Activated CD4-positive, alpha-beta T cell treated with anti-CD3 and anti-CD28 coated beads, Interleukin-2, amount 10 ng/mL, durations not matched to agents 7 days and 5 days (primary cell): Measurements from ENCODE around the gene ABR. TPM values are rescaled to one million over a fixed set of nuclear protein-coding genes. Genes with fewer than 3 reads are reported as not detected.
"Not testable (repeated sequence)": the region's sequence is repeated elsewhere in the genome, so short reads cannot be mapped to it uniquely, and the experiment has no call there.

Experiments used
- CTCF ChIA-PET: fragments of 350-600 bp; sonication (Branson Sonifier 250); formaldehyde crosslinking; loops from one replicate; lab custom pipeline; 2021; ENCODE audit warnings: antibody characterized with exemption; lab: Charles Lee
- POLR2A ChIA-PET: fragments of 350-600 bp; sonication (Branson Sonifier 250); formaldehyde crosslinking; loops from one replicate; lab custom pipeline; 2021; ENCODE audit warnings: antibody characterized with exemption; lab: Charles Lee
- DNase-seq: peaks from one replicate; pipeline ENCODE4 v3.0.0-alpha.2; 2020
- H3K27ac Mint-ChIP-seq: one replicate; pipeline ENCODE4 v1.8.0; 2021; ENCODE audit warnings: mild to moderate bottlenecking, moderate library complexity, mixed read lengths
- H3K27me3 Mint-ChIP-seq: one replicate; pipeline ENCODE4 v1.8.0; 2021; ENCODE audit warnings: mixed read lengths
- H3K36me3 Mint-ChIP-seq: one replicate; pipeline ENCODE4 v1.8.0; 2021; ENCODE audit warnings: low read depth, mixed read lengths
- H3K4me1 Mint-ChIP-seq: one replicate; pipeline ENCODE4 v1.8.0; 2021; ENCODE audit warnings: mixed read lengths
- H3K4me3 Mint-ChIP-seq: one replicate; pipeline ENCODE4 v1.8.0; 2021; ENCODE audit warnings: mild to moderate bottlenecking, moderate library complexity, mixed read lengths
- H3K9me3 Mint-ChIP-seq: one replicate; pipeline ENCODE4 v1.8.0; 2021; ENCODE audit warnings: mixed read lengths
- total RNA-seq, 2 experiments: library from RNA; stranded (reverse); gene quantifications; one replicate each; pipeline ENCODE4 v1.2.3, GENCODE V29; 2021

Gene ABR
- total RNA-seq, 2 experiments from 2014 or later = 145 to 163 TPM

GRCh38 chr17:1147664-1148063, 32.1 kb downstream of the ABR start:
- peak overlapping the region; percentile 60 for H3K27ac Mint-ChIP-seq
- CTCF ChIA-PET = interaction anchor here (1.0 to 2.5 kb wide), 3 partner anchors 9 to 24 kb away, joined by 3 to 6 read pairs (median 5); no protein-coding TSS in a partner anchor
- no peak for DNase-seq

GRCh38 chr17:1146561-1147265, 33.1 kb downstream of the ABR start:
- Mint-ChIP-seq H3K27me3 (no peaks in the 10 kb centered on the region), H3K4me3 (no peak overlapping the region), H3K9me3 (no peaks in the 10 kb centered on the region), H3K27ac (no peak overlapping the region), H3K36me3 (no peaks in the 10 kb centered on the region), H3K4me1 (no peaks in the 10 kb centered on the region)
- ChIA-PET POLR2A (no interaction called here), CTCF (interaction anchor here (0.6 to 2.5 kb wide), 4 partner anchors 8 to 166 kb away, joined by 3 to 6 read pairs (median 4); no protein-coding TSS in a partner anchor)
- DNase-seq = no peak

More at GRCh38 chr17:1147664-1148063, 32.1 kb downstream of the ABR start:
- POLR2A ChIA-PET = no interaction called here
- Mint-ChIP-seq H3K4me3 (no peak overlapping the region), H3K36me3 (no peaks in the 10 kb centered on the region), H3K9me3 (no peaks in the 10 kb centered on the region), H3K4me1 (no peaks in the 10 kb centered on the region), H3K27me3 (no peaks in the 10 kb centered on the region)

GRCh38 chr17:1145311-1145986, 34.3 kb downstream of the ABR start:
- no peaks in the 10 kb centered on the region for H3K27me3 Mint-ChIP-seq
- ChIA-PET POLR2A (no interaction called here), CTCF (interaction anchor here (0.6 kb wide), 1 partner anchor 8 kb away, joined by 5 read pairs; no protein-coding TSS in a partner anchor)
- DNase-seq = no peak
- no peak overlapping the region for H3K4me3 Mint-ChIP-seq
- H3K4me1 Mint-ChIP-seq = no peaks in the 10 kb centered on the region
- no peaks in the 10 kb centered on the region for H3K9me3 Mint-ChIP-seq
- H3K27ac Mint-ChIP-seq = no peak overlapping the region
- no peaks in the 10 kb centered on the region for H3K36me3 Mint-ChIP-seq

- Mint-ChIP-seq H3K36me3 (no peaks in the 10 kb centered on the region), H3K9me3 (no peaks in the 10 kb centered on the region), H3K4me1 (no peaks in the 10 kb centered on the region), H3K27me3 (peaks cover 2% of the 10 kb centered on the region), H3K27ac (no peak overlapping the region), H3K4me3 (no peak overlapping the region)
- CTCF ChIA-PET = interaction anchor here (0.6 to 1.2 kb wide), 2 partner anchors 22 to 1680 kb away, joined by 3 read pairs; no protein-coding TSS in a partner anchor
- DNase-seq = no peak
- POLR2A ChIA-PET = no interaction called here
Observed at GRCh38 chr17:1144162-1144561, 35.6 kb downstream of the ABR start.

GRCh38 chr17:1143573-1143972, 36.2 kb downstream of the ABR start:
- H3K9me3 Mint-ChIP-seq = no peaks in the 10 kb centered on the region
- no peaks in the 10 kb centered on the region for H3K4me1 Mint-ChIP-seq
- ChIA-PET POLR2A (no interaction called here), CTCF (interaction anchor here (0.6 to 1.2 kb wide), 2 partner anchors 21 to 1681 kb away, joined by 3 read pairs; no protein-coding TSS in a partner anchor)
- H3K4me3 Mint-ChIP-seq = no peak overlapping the region
- no peak overlapping the region for H3K27ac Mint-ChIP-seq
- no peaks in the 10 kb centered on the region for H3K36me3 Mint-ChIP-seq
- peaks cover 2% of the 10 kb centered on the region for H3K27me3 Mint-ChIP-seq
- no peak for DNase-seq

GRCh38 chr17:1142561-1142971, 37.2 kb downstream of the ABR start:
- no peaks in the 10 kb centered on the region for H3K9me3 Mint-ChIP-seq
- H3K27me3 Mint-ChIP-seq = peaks cover 2% of the 10 kb centered on the region
- DNase-seq = no peak
- H3K4me1 Mint-ChIP-seq = no peaks in the 10 kb centered on the region
- no peak overlapping the region for H3K4me3 Mint-ChIP-seq
- no peaks in the 10 kb centered on the region for H3K36me3 Mint-ChIP-seq
- H3K27ac Mint-ChIP-seq = no peak overlapping the region
- POLR2A ChIA-PET = interaction anchor here (0.6 kb wide), 1 partner anchor 920 kb away, joined by 4 read pairs; no protein-coding TSS in a partner anchor
- CTCF ChIA-PET = interaction anchor here (0.6 kb wide), 1 partner anchor 17 kb away, joined by 3 read pairs; no protein-coding TSS in a partner anchor

GRCh38 chr17:1137465-1137894, 42.3 kb downstream of the ABR start:
- peak; percentile 37 for DNase-seq
- no peaks in the 10 kb centered on the region for H3K36me3 Mint-ChIP-seq
- no peaks in the 10 kb centered on the region for H3K4me1 Mint-ChIP-seq
- POLR2A ChIA-PET = no interaction called here
- H3K27me3 Mint-ChIP-seq = peaks cover 2% of the 10 kb centered on the region
- H3K9me3 Mint-ChIP-seq = no peaks in the 10 kb centered on the region
- no peak overlapping the region for H3K4me3 Mint-ChIP-seq
- no peak overlapping the region for H3K27ac Mint-ChIP-seq
- CTCF ChIA-PET = interaction anchor here (0.7 kb wide), 1 partner anchor 9 kb away, joined by 5 read pairs; no protein-coding TSS in a partner anchor

- H3K27ac Mint-ChIP-seq = no peak overlapping the region
- no peak overlapping the region for H3K4me3 Mint-ChIP-seq
- no peaks in the 10 kb centered on the region for H3K36me3 Mint-ChIP-seq
- peaks cover 2% of the 10 kb centered on the region for H3K27me3 Mint-ChIP-seq
- H3K4me1 Mint-ChIP-seq = no peaks in the 10 kb centered on the region
- POLR2A ChIA-PET = interaction anchor here (0.6 kb wide), 1 partner anchor 290 kb away, joined by 10 read pairs; no protein-coding TSS in a partner anchor
- DNase-seq = no peak
- H3K9me3 Mint-ChIP-seq = no peaks in the 10 kb centered on the region
- CTCF ChIA-PET = interaction anchor here (0.6 kb wide), 1 partner anchor 343 kb away, joined by 4 read pairs; no protein-coding TSS in a partner anchor
Observed at GRCh38 chr17:1136748-1137147, 43.0 kb downstream of the ABR start.

GRCh38 chr17:1134634-1135324, 45.0 kb downstream of the ABR start:
- H3K27me3 Mint-ChIP-seq = peaks cover 2% of the 10 kb centered on the region
- H3K9me3 Mint-ChIP-seq = no peaks in the 10 kb centered on the region
- H3K27ac Mint-ChIP-seq = no peak overlapping the region
- no peak for DNase-seq
- no peaks in the 10 kb centered on the region for H3K4me1 Mint-ChIP-seq
- no peak overlapping the region for H3K4me3 Mint-ChIP-seq
- ChIA-PET CTCF (no interaction called here), POLR2A (no interaction called here)
- H3K36me3 Mint-ChIP-seq = no peaks in the 10 kb centered on the region

- Mint-ChIP-seq H3K9me3 (no peaks in the 10 kb centered on the region), H3K36me3 (no peaks in the 10 kb centered on the region), H3K27me3 (no peaks in the 10 kb centered on the region), H3K4me3 (no peak overlapping the region), H3K4me1 (no peaks in the 10 kb centered on the region), H3K27ac (no peak overlapping the region)
- ChIA-PET POLR2A (no interaction called here), CTCF (no interaction called here)
- DNase-seq = no peak
Observed at GRCh38 chr17:1130191-1130590, 49.6 kb downstream of the ABR start.

GRCh38 chr17:1128463-1128862, 51.3 kb downstream of the ABR start:
- DNase-seq, H3K4me1 Mint-ChIP-seq, H3K27ac Mint-ChIP-seq, CTCF ChIA-PET, POLR2A ChIA-PET, H3K4me3 Mint-ChIP-seq, H3K36me3 Mint-ChIP-seq, H3K9me3 Mint-ChIP-seq, H3K27me3 Mint-ChIP-seq: not testable (repeated sequence)

GRCh38 chr17:1126801-1127550, 52.8 kb downstream of the ABR start:
- Mint-ChIP-seq H3K4me3 (no peak overlapping the region), H3K4me1 (peaks cover 12% of the 10 kb centered on the region), H3K27me3 (peaks cover 2% of the 10 kb centered on the region), H3K27ac (no peak overlapping the region), H3K36me3 (no peaks in the 10 kb centered on the region), H3K9me3 (no peaks in the 10 kb centered on the region)
- no peak for DNase-seq
- ChIA-PET POLR2A (no interaction called here), CTCF (interaction anchor here (0.6 kb wide), 1 partner anchor 37 kb away, joined by 4 read pairs; no protein-coding TSS in a partner anchor)
